AG09309 (cell line): ENCODE results near the gene PTGDR2.

Experiments used
- DNase-seq: peaks from one replicate; pipeline ENCODE4 v3.0.0-alpha.2; 2010; ENCODE audit warnings: low read depth
- H3K4me3 ChIP-seq: 2 replicates; pipeline ENCODE4 v1.5.1; 2011; ENCODE audit warnings: mild to moderate bottlenecking, low read depth, low read length, moderate library complexity; ENCODE audit not compliant: control insufficient read depth
- CTCF ChIP-seq: IDR thresholded peaks from 2 replicates; pipeline ENCODE4 v1.5.1; 2011; ENCODE audit warnings: mild to moderate bottlenecking, low read depth, low read length, inconsistent platforms; ENCODE audit not compliant: insufficient read depth, control insufficient read depth; ENCODE audit errors: missing control alignments

Gene PTGDR2

GRCh38 chr11:60816590-60817157 lies 39.1 kb downstream of the PTGDR2 start:
- H3K4me3 ChIP-seq: no peak overlapping the region
- no peak for DNase-seq
- no peak for TF ChIP-seq CTCF

- no peak for TF ChIP-seq CTCF
- DNase-seq: no peak
- H3K4me3 ChIP-seq: no peak overlapping the region
Measured at GRCh38 chr11:60814112-60814511, 41.6 kb downstream of the PTGDR2 start.

GRCh38 chr11:60813324-60813723 lies 42.4 kb downstream of the PTGDR2 start:
- no peak for TF ChIP-seq CTCF
- H3K4me3 ChIP-seq: no peak overlapping the region
- DNase-seq: no peak

GRCh38 chr11:60810569-60810968 lies 45.2 kb downstream of the PTGDR2 start:
- no peak for TF ChIP-seq CTCF
- no peak overlapping the region for H3K4me3 ChIP-seq
- no peak for DNase-seq

GRCh38 chr11:60810151-60810550 lies 45.6 kb downstream of the PTGDR2 start:
- H3K4me3 ChIP-seq: no peak overlapping the region
- no peak for DNase-seq
- TF ChIP-seq CTCF: no peak

GRCh38 chr11:60809691-60810090 lies 46.1 kb downstream of the PTGDR2 start:
- no peak for DNase-seq
- H3K4me3 ChIP-seq: no peak overlapping the region
- no peak for TF ChIP-seq CTCF

- H3K4me3 ChIP-seq: no peak overlapping the region
- TF ChIP-seq CTCF: no peak
- DNase-seq: no peak
Measured at GRCh38 chr11:60809249-60809648, 46.5 kb downstream of the PTGDR2 start.
